HTERT RPE-1 (cell line): ENCODE results near the gene WDR18.
"Not testable (repeated sequence)": the region's sequence is repeated elsewhere in the genome, so short reads cannot be mapped to it uniquely, and the experiment has no call there.

ENCODE experiments used
- in situ Hi-C: fragments of 300-500 bp; cut with MboI; formaldehyde crosslinking; loops from 4 replicates; pipeline ENCODE4 v1.14.3; 2020; ENCODE audit warnings: low sequenced_read_pairs

WDR18 gene

GRCh38 chr19:948842-949496 is 35.2 kb upstream of the WDR18 start:
- in situ Hi-C loops: no loop called here

DNA sequence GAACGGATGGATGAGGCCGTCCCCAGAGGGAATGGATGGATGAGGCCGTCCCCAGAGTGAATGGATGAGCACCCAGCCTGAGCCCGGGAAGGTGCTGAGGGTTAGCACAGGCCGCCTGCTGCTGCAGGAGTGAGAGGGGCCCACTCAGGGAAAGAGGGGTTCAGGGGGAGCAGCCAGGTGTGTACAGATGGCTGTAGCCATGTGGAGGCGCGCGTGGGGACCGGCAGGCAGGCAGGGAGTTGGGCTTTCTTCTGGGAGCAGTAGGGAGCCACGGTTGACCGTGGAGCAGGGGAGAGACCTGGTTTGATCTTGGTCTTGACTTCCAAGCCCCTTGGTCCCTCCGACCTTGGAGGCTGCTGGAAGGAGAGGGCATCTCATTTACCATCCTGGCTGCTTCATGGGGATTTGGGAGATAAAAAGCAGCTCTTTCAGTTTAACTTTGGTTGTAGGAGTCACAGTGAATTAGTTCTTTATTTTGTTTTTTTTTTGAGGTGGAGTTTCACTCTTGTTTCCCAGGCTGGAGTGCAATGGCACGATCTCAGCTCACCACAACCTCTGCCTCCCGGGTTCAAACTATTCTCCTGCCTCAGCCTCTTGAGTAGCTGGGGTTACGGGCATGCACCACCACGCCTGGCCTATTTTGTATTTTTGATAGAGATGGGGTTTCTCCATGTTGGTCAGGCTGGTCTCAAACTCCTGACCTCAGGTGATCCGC is 33.6 kb upstream of the WDR18 start:
- in situ Hi-C loops: no loop called here

DNA sequence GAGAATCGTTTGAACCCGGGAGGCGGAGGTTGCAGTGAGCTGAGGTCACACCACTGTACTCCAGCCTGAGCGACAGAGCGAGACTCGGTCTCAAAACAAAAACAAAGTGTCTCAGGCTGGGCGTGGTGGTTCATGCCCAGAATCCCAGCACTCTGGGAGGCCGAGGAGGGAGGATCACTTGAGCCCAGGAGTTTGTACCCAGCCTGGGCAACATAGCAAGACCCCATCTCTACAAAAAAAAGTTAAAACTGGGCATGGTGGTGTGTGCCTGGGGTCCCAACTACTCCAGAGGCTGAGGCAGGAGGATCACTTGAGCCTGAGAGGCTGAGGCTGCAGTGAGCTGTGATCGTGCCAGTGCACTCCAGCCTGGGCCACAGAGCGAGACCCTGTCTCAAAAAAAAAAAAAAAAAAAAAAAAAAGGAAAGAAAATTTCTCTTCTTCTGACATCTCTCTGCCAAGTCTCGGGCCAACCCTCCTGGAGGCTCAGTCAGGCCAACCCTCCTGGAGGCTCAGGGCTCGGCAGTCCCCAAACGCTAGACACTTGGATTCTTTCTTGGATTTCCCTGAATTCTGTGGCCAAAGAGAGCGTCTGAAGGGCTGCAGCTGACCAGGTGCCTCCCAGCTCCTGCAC is 32.0 kb upstream of the WDR18 start:
- in situ Hi-C loops: no loop called here

- in situ Hi-C loops: no loop called here
These were observed 31.3 kb upstream of the WDR18 start for GRCh38 chr19:952680-953444.

- in situ Hi-C loops: no loop called here
These were observed 30.5 kb upstream of the WDR18 start for GRCh38 chr19:953445-954271.

DNA sequence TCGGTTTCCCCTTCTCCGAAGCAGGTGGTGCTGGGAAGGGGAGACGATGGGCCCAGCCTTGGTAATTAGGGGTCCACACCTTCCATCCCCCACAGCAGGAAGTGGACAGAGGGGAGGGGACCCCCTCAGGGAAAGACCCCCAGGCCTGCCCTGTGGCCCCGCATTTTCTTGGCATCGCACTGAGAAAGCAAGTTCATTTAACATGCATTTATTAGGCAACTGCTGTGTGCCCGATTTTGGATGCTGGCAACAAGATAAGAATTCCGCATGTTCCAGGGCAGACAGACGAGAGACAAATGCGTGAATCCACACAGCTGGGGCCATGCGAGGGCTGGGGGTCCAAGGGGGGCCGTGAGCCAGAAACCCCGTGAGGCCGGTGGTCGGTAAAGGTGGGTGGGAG is 29.9 kb upstream of the WDR18 start:
- in situ Hi-C loops: no loop called here

GRCh38 chr19:954672-955494 is 29.3 kb upstream of the WDR18 start:
- in situ Hi-C loops: no loop called here

- in situ Hi-C loops: no loop called here
These were observed 28.1 kb upstream of the WDR18 start for GRCh38 chr19:955803-956765.

- in situ Hi-C loops: no loop called here
These were observed 27.2 kb upstream of the WDR18 start for GRCh38 chr19:956766-957440.

DNA sequence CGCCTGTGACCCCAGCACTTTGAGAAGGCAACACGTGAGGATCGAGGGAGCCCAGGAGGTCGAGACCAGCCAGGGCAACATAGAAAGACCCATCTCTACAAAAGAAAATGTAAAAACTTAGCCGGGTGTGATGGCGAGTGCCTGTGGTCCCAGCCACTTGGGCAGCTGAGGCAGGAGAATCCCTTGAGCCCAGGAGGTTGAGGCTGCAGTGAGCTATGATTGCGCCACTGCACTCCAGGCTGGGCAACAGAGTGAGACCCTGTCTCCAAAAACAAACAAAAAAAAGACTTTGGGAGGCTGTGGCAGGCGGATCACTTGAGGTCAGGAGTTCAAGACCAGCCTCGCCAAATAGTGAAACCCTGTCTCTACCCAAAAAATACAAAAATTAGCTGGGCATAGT is 26.6 kb upstream of the WDR18 start:
- in situ Hi-C loops: not testable (repeated sequence)

DNA sequence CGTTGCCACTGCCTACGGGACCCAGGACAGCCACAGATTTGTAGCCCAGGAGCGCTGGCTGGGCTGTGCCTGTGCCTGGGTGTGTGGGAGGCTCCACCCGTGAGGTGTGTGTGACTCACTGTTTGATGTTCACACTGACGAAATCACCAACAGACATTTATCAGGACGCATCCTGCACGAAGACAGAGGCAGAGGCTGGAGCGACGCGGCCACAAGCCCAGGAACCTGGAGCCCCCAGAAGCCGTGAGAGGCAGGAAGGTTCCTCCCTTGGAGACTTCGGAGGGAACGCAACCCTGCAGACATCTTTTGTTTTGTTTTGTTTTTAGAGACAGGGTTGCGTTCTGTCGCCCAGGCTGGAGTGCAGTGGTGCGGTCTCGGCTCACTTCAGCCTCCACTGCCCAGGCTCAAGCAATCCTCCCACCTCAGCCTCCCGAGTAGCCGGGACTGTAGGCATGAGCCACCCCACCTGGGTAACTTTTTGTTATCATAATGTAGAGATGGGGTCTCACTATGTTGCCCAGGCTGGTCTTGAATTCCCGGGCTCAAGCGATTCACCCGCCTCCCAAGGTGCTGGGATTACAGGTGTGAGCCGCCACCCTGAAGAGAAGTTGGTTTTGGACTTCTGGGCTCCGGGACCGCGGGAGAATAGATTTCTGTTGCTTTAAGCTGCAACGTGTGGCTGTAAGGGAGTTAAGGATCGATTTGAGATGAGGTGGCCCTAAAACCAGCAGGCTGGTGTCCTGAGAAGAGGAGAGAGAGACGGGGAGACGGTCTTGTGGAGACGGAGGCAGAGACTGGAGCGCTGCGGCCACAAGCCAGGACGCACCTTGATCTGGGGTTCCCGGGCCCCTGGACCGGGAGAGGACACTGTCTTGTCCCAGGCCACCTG is 24.9 kb upstream of the WDR18 start:
- in situ Hi-C loops: no loop called here

GRCh38 chr19:960020-960419 is 24.1 kb upstream of the WDR18 start:
- in situ Hi-C loops: no loop called here

GRCh38 chr19:960601-960938 is 23.6 kb upstream of the WDR18 start:
- in situ Hi-C loops: no loop called here

GRCh38 chr19:961866-962620 is 22.1 kb upstream of the WDR18 start:
- in situ Hi-C loops: no loop called here

GRCh38 chr19:962683-963400 is 21.3 kb upstream of the WDR18 start:
- in situ Hi-C loops: no loop called here

- in situ Hi-C loops: no loop called here
These were observed 20.6 kb upstream of the WDR18 start for GRCh38 chr19:963486-963951.
